Vagina (tissue), 2 donors: ENCODE measurements around the gene LSP1. TPM values are rescaled to one million over a fixed set of nuclear protein-coding genes. Genes with fewer than 3 reads are reported as not detected.

Experiments used
- DNase-seq, 2 donors: peaks; one replicate each; pipeline ENCODE4 v3.0.0-alpha.2; 2017; ENCODE audit errors: extremely low spot score in 2 of 2
- H3K27ac ChIP-seq: fragments of 200-600 bp; sonication (generic); one replicate; pipeline ENCODE4 v1.5.1; 2019
- H3K27me3 ChIP-seq: fragments of 200-600 bp; sonication (generic); one replicate; pipeline ENCODE4 v1.5.1; 2019
- H3K36me3 ChIP-seq, 2 donors: fragments of 200-600 bp; sonication (generic); one replicate each; pipeline ENCODE4 v1.5.1; 2017 to 2019
- H3K4me1 ChIP-seq: fragments of 200-600 bp; sonication (generic); one replicate; pipeline ENCODE4 v1.5.1; 2019
- H3K4me3 ChIP-seq, 2 donors: fragments of 200-600 bp; sonication (generic); 1 replicate in 1 of 2; 2 replicates in 1 of 2; pipeline ENCODE4 v1.5.1; 2016 to 2019
- H3K9me3 ChIP-seq: fragments of 200-600 bp; sonication (generic); one replicate; pipeline ENCODE4 v1.5.1; 2019
- POLR2A ChIP-seq, 2 donors: fragments of 450-650 bp; IDR thresholded peaks; one replicate each; pipeline ENCODE4 v1.6.1; 2017; ENCODE audit warnings: antibody characterized with exemption in 2 of 2, mild to moderate bottlenecking in 2 of 2, moderate library complexity in 2 of 2
- POLR2AphosphoS5 ChIP-seq, 2 donors: sonication (generic); formaldehyde crosslinking; IDR thresholded peaks; one replicate each; pipeline ENCODE4 v1.9.0; 2017; ENCODE audit warnings: antibody characterized with exemption in 2 of 2, mild to moderate bottlenecking in 2 of 2, low read depth in 1 of 2; ENCODE audit not compliant: insufficient read depth in 1 of 2
- intact Hi-C: fragments of 100-400 bp; cut with DNase I; formaldehyde crosslinking; loops from one replicate; pipeline ENCODE4 v1.15.1; 2023
- total RNA-seq: library from RNA; depleted of rRNA; stranded (reverse); fragments of >200 nt; gene quantifications from one replicate; pipeline ENCODE4 v1.2.3, GENCODE V29; 2016
- TF ChIP-seq, protein P1 (sequence below), 3 experiments: fragments of 450-650 bp in 2 of 3; fragments of 200-600 bp in 1 of 3; sonication (generic) in 1 of 3; IDR thresholded peaks; one replicate each; pipeline ENCODE4 v1.5.1; 2017 to 2019; ENCODE audit warnings: antibody characterized with exemption in 3 of 3, mild to moderate bottlenecking in 2 of 3, moderate library complexity in 2 of 3

The LSP1 gene
- total RNA-seq, 1 donor from 2014 or later = 32.7 TPM

DNA sequence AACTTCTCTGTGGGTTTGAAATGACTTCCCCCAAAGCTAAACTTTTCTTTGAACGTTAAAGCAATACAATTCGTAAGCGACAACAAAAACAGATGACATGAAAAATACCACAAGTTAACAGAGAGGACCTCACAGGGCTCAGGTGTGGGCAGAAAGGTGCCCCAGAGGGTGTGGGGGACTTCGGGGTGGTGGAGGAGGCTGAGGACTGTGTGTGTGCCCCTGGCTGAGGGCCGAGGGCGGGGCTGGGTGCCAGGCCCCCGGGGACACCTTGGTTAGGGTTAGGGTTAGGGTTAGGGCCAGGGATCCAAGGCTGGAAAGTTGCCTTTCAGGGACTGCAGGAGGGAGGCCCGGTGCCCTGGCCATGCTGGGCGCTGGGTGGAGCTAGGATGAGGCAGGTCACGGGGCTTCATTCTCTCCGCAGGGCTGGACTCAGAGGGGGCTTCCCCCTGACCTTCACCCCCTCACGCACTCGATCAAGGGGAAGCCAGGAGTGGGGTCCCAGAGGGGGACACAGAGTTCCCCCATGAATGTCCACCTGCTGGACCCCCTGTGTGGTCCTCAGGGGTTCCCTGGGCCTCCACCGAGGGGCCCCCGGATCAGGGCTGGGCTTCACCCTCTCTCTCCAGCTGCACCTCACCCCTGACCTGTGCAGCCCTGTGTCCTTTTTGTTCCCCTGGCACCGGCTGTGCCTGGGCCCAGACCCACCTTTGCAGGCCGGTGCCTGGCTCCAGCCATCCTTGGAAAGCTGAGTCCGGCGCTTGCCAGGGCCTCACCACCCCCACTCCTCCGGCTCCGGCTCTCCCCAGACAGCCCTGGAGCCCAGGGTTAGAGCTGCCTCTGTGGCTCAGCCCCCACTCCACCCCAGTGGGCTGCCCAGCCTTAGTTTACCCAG, 7.1 kb upstream of the LSP1 start:
- Histone ChIP-seq H3K9me3 (no peaks in the 10 kb centered on the region), H3K36me3 (no peaks in the 10 kb centered on the region), H3K27me3 (no peaks in the 10 kb centered on the region), H3K27ac (no peak overlapping the region), H3K4me1 (peaks cover 15% of the 10 kb centered on the region), H3K4me3 (no peak overlapping the region)
- DNase-seq = no peak
- TF ChIP-seq POLR2A (IDR thresholded peaks at IDR 0.05) (no peak), POLR2AphosphoS5 (IDR thresholded peaks at IDR 0.05; ENCODE audit: insufficient read depth in 1 of 2, low read depth in 1 of 2) (no peak)
- TF ChIP-seq, protein P1, sequence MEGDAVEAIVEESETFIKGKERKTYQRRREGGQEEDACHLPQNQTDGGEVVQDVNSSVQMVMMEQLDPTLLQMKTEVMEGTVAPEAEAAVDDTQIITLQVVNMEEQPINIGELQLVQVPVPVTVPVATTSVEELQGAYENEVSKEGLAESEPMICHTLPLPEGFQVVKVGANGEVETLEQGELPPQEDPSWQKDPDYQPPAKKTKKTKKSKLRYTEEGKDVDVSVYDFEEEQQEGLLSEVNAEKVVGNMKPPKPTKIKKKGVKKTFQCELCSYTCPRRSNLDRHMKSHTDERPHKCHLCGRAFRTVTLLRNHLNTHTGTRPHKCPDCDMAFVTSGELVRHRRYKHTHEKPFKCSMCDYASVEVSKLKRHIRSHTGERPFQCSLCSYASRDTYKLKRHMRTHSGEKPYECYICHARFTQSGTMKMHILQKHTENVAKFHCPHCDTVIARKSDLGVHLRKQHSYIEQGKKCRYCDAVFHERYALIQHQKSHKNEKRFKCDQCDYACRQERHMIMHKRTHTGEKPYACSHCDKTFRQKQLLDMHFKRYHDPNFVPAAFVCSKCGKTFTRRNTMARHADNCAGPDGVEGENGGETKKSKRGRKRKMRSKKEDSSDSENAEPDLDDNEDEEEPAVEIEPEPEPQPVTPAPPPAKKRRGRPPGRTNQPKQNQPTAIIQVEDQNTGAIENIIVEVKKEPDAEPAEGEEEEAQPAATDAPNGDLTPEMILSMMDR (IDR thresholded peaks at IDR 0.05) = no peak
- intact Hi-C loops = no loop called here

DNA sequence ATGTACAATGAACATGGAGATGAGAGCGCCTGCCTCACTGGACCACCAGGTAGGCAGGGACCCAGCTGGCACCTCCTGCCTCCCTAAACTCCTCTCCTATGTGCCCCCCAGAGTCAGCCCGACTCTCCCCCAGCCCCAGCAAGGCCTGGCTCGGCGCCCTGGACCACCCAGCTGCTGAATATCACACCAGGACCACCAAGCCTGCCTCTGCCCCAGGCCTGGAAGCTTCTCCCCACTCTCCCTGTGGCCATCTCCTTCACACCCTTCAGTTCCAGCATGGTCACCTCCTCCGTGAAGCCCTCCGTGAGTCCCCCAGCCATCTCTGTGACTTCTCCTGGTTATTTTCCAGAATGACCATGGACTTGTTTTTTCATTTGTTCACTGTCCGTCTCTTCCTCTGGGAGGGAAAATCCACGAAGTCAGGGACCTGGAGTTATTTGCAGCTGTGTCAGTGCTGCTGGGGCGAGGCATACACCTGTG, 6.4 kb upstream of the LSP1 start:
- intact Hi-C loops = no loop called here
- Histone ChIP-seq H3K36me3 (no peaks in the 10 kb centered on the region), H3K4me3 (no peak overlapping the region), H3K9me3 (no peaks in the 10 kb centered on the region), H3K27me3 (no peaks in the 10 kb centered on the region), H3K4me1 (peaks cover 15% of the 10 kb centered on the region), H3K27ac (no peak overlapping the region)
- DNase-seq = no peak
- TF ChIP-seq, protein P1 (IDR thresholded peaks at IDR 0.05) = no peak
- TF ChIP-seq POLR2AphosphoS5 (IDR thresholded peaks at IDR 0.05; ENCODE audit: insufficient read depth in 1 of 2, low read depth in 1 of 2) (no peak), POLR2A (IDR thresholded peaks at IDR 0.05) (no peak)

DNA sequence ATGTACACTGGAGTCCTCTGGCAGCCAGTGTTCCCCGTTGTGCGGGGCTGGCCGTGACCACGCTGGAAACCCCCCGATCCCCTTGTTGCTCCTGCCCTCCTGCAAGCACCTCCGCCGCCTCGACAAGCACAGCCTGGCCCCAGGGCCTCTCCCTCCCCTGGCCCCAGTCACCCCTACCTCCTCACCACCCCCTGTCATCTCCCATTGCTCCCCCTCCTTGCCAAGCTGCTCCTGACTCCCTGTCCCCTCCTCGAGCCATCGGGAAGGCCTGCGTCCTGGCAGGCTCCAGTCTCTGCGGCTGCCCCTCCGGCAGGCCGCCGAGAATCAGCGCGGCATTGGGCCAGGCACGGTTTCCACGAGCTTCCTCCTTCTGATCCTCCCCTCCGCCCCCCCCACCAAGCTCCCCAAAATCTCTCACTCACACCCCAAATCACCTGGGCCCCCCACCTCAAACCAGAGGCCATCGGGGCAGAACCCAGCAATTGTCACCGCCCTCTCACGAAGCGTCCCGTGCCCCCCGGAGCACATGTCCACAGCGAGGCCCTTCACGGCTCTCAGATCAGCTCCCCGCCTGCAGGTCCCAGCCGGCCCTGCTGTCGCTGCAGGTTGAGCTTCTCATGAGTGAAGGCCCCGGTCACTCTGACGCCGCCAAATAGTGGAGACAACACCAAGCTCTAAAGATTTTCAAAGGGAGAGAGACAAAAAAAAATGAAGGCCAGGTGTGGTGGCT, 5.7 kb upstream of the LSP1 start:
- DNase-seq = no peak
- no peak overlapping the region for H3K27ac ChIP-seq
- H3K36me3 ChIP-seq = no peaks in the 10 kb centered on the region
- no peaks in the 10 kb centered on the region for H3K27me3 ChIP-seq
- no peak for TF ChIP-seq POLR2A (IDR thresholded peaks at IDR 0.05)
- TF ChIP-seq, protein P1 (IDR thresholded peaks at IDR 0.05) = no peak
- TF ChIP-seq POLR2AphosphoS5 (IDR thresholded peaks at IDR 0.05; ENCODE audit: insufficient read depth in 1 of 2, low read depth in 1 of 2) = no peak
- H3K4me3 ChIP-seq = no peak overlapping the region
- intact Hi-C loops = no loop called here
- H3K4me1 ChIP-seq = peaks cover 15% of the 10 kb centered on the region
- no peaks in the 10 kb centered on the region for H3K9me3 ChIP-seq

DNA sequence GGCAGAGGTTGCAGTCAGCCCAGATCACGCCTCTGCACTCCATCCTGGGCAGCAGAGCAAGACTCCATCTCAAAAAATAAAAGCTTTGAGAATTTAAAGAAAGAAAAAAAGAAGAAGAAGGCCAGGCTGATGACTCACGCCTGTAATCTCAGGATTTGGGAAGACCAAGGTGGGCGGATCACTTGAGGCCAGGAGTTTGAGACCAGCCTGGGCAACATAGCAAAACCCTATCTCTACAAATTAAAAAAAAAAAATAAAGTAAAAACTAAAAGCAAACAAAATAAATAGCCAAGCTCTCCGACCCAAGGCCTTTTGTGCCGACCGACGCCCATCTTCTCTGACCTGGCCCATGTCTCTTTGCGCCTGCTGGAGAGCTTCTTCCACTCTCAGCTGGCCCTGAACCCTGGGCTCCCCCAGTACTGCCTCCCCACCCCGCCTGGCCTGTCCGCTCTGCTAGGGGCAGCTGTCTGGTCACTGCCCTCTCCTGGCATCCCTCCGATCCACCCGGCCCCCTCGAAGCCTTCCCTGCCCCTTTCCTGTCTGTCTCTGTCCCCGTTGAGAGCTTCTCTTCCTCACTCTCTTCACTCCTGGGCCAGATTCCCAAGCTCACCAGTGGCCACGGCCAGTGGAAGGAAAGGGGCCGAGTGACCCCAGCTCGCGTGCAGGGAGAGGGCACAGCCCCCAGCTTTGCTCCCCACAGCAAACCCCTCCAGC, 4.8 kb upstream of the LSP1 start:
- peaks cover 9% of the 10 kb centered on the region for H3K4me1 ChIP-seq
- no peak for TF ChIP-seq POLR2A (IDR thresholded peaks at IDR 0.05)
- TF ChIP-seq, protein P1 (IDR thresholded peaks at IDR 0.05) = no peak
- no peak for TF ChIP-seq POLR2AphosphoS5 (IDR thresholded peaks at IDR 0.05; ENCODE audit: insufficient read depth in 1 of 2, low read depth in 1 of 2)
- H3K27ac ChIP-seq = no peak overlapping the region
- H3K36me3 ChIP-seq = no peaks in the 10 kb centered on the region
- H3K27me3 ChIP-seq = no peaks in the 10 kb centered on the region
- no peak for DNase-seq
- H3K9me3 ChIP-seq = no peaks in the 10 kb centered on the region
- intact Hi-C loops = no loop called here
- H3K4me3 ChIP-seq = no peak overlapping the region
